ENCODE measurements around the gene FBLN5.

GRCh38 chr14:91839749-91840148 is 107.7 kb downstream of the FBLN5 start:
- TF ChIP-seq CTCF (IDR thresholded peaks at IDR 0.05): no peak
- no peak for TF ChIP-seq POLR2A (IDR thresholded peaks at IDR 0.05)

Data from vagina (tissue), 2 donors.